ENCODE data around the gene ZC3H8. TPM values are rescaled to one million over a fixed set of nuclear protein-coding genes. Genes with fewer than 3 reads are reported as not detected.

Gene ZC3H8
- total RNA-seq, 1 experiment from 2014 or later, result 19.9 TPM

DNA sequence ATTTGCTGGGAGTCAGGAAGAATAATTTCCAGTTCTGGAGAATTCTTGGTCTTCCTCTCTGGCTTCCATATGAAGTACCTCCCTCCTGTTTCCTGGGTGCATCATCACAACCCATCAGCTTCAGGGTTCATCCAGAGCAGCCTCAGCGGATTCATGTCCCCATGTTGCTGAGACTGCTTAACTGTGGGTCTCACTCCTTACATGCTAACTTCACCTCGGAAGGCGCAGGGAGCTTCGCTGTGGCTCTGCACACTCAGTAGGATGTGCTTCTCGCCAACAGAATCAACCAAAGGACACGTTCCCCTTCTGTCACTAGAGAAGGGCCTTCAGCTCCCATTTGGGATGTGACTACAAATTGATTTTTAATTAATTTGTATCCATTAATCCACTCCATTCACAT lies 92.5 kb downstream of the ZC3H8 start:
- ChIA-PET CTCF (no interaction called here), POLR2A (no interaction called here)
- TF ChIP-seq, protein P1, sequence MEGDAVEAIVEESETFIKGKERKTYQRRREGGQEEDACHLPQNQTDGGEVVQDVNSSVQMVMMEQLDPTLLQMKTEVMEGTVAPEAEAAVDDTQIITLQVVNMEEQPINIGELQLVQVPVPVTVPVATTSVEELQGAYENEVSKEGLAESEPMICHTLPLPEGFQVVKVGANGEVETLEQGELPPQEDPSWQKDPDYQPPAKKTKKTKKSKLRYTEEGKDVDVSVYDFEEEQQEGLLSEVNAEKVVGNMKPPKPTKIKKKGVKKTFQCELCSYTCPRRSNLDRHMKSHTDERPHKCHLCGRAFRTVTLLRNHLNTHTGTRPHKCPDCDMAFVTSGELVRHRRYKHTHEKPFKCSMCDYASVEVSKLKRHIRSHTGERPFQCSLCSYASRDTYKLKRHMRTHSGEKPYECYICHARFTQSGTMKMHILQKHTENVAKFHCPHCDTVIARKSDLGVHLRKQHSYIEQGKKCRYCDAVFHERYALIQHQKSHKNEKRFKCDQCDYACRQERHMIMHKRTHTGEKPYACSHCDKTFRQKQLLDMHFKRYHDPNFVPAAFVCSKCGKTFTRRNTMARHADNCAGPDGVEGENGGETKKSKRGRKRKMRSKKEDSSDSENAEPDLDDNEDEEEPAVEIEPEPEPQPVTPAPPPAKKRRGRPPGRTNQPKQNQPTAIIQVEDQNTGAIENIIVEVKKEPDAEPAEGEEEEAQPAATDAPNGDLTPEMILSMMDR (IDR thresholded peaks at IDR 0.05; ENCODE audit: insufficient read depth in 1 of 2, low read depth in 1 of 2, low read length in 1 of 2, severe bottlenecking in 1 of 2, unreplicated experiment in 1 of 2), result no peak
- H3K27me3 ChIP-seq (replicated peaks; ENCODE audit: control insufficient read depth, insufficient read depth, low read length), result no peaks in the 10 kb centered on the region; the same call in 1 of the 2 replicates
- no peaks in the 10 kb centered on the region for H3K4me1 ChIP-seq
- no TSS peak for BruUV-seq (replicated peaks)
- Mint-ChIP-seq H3K36me3 (ENCODE audit: insufficient read depth, unreplicated experiment) (no peaks in the 10 kb centered on the region), H3K9me3 (ENCODE audit: unreplicated experiment) (no peaks in the 10 kb centered on the region), H3K4me1 (ENCODE audit: low read depth, unreplicated experiment) (no peaks in the 10 kb centered on the region), H3K4me3 (ENCODE audit: unreplicated experiment) (no peak overlapping the region), H3K27me3 (ENCODE audit: insufficient read depth, unreplicated experiment) (peaks cover 2% of the 10 kb centered on the region), H3K27ac (ENCODE audit: unreplicated experiment) (no peak overlapping the region)
- intact Hi-C loops (cut with micrococcal nuclease; ENCODE audit: unreplicated experiment), result no loop called here
- DNase-seq, result no peak
- no peak overlapping the region for H3K4me3 ChIP-seq (ENCODE audit: low read depth, low read length)
- H3K9me3 ChIP-seq, result no peaks in the 10 kb centered on the region
- H3K36me3 ChIP-seq (ENCODE audit: control insufficient read depth, insufficient read depth, low read length), result no peaks in the 10 kb centered on the region

Other genes starting within 250 kb of the ZC3H8 start
- gene TMEM87B, start 199.8 kb downstream of the ZC3H8 start, total RNA-seq (2022), result 16.3 and 17.1 TPM in 2 replicates
- 0.39 and 0.59 TPM in 2 replicates for gene FBLN7, start 116.7 kb downstream of the ZC3H8 start, total RNA-seq (2022)
- gene ZC3H6, start 20.6 kb upstream of the ZC3H8 start, total RNA-seq (2022), result 1.9 and 3.2 TPM in 2 replicates
- 17.5 and 23.1 TPM in 2 replicates for gene RGPD8, start 178.6 kb upstream of the ZC3H8 start, total RNA-seq (2022)
- gene TTL, start 227.1 kb upstream of the ZC3H8 start, total RNA-seq (2022), result 40.8 and 46.9 TPM in 2 replicates